Measurements from ENCODE around the gene HRH4. TPM values are rescaled to one million over a fixed set of nuclear protein-coding genes. Genes with fewer than 3 reads are reported as not detected.

Gene HRH4
- total and polyA plus RNA-seq, 10 of the 15 experiments (the other 5 are each of a cell fraction or from before 2014, with no cell fraction given), result not detected

GRCh38 chr18:24494586-24494985, 34.1 kb downstream of the HRH4 start:
- ATAC-seq (no peak), DNase-seq (ENCODE audit: low read depth, low spot score) (no peak), FAIRE-seq (no peak)
- Histone ChIP-seq H3K27ac (ENCODE audit: control insufficient read depth, insufficient read depth) (no peak overlapping the region), H3K4me2 (ENCODE audit: control insufficient read depth, insufficient read depth) (no peak overlapping the region), H3K4me3 (no peak overlapping the region), H3K79me2 (ENCODE audit: control insufficient read depth, insufficient read depth, low read length) (no peaks in the 10 kb centered on the region), H3K36me3 (ENCODE audit: control insufficient read depth in 2 of 2, insufficient read depth in 2 of 2, low read length in 1 of 2) (no peaks in the 10 kb centered on the region), H3K9ac (ENCODE audit: control insufficient read depth, insufficient read depth, low read length) (no peak overlapping the region), H3K27me3 (replicated peaks in 1 of 2; ENCODE audit: control insufficient read depth in 2 of 2, insufficient read depth in 2 of 2, low read length in 1 of 2) (peaks cover 0 to 3% of the 10 kb centered on the region in 2 experiments; a peak in 2 of 4 replicates), H2AFZ (ENCODE audit: control insufficient read depth, low read depth, low read length) (no peak overlapping the region), H3K9me3 (replicated peaks; ENCODE audit: control insufficient read depth, insufficient read depth, low read length) (peaks cover 2% of the 10 kb centered on the region; the same call in 2 of the 3 replicates), H3K4me1 (ENCODE audit: control insufficient read depth, insufficient read depth, low read length) (peaks cover 10% of the 10 kb centered on the region), H4K20me1 (ENCODE audit: control insufficient read depth, insufficient read depth) (no peaks in the 10 kb centered on the region; the same call in 1 of the 2 replicates)
- intact Hi-C loops (cut with micrococcal nuclease; ENCODE audit: unreplicated experiment), result no loop called here
- ChIA-PET SMC1A (ENCODE audit: uncharacterized antibody, unreplicated experiment) (no interaction called here), CTCF (no interaction called here), RAD21 (ENCODE audit: unreplicated experiment) (interaction anchor here (1.0 kb wide), 1 partner anchor 135 kb away, joined by 4 read pairs; no protein-coding TSS in a partner anchor), POLR2A (no interaction called here)
- WGBS (ENCODE audit: insufficient coverage, insufficient replicate concordance, low lambda C conversion rate, missing lambda C conversion rate), result 59% methylated on average over 2 of the region's 2 CpGs
- BruUV-seq (replicated peaks), result no TSS peak
- in situ Hi-C loops (cut with MboI), result no loop called here
- TF ChIP-seq ATF7 (IDR thresholded peaks at IDR 0.05; ENCODE audit: low read depth) (no peak), E2F4 (IDR thresholded peaks at IDR 0.05; ENCODE audit: low read depth, low read length) (no peak), SIX5 (IDR thresholded peaks at IDR 0.05; ENCODE audit: low read depth, low read length, severe bottlenecking) (no peak), ZBTB40 (IDR thresholded peaks at IDR 0.05; ENCODE audit: borderline replicate concordance) (no peak), MYB (IDR thresholded peaks at IDR 0.05; ENCODE audit: borderline replicate concordance, low read depth, low read length) (no peak), POLR2AphosphoS2 (IDR thresholded peaks at IDR 0.05; ENCODE audit: low read depth, low read length) (no peak), RELB (IDR thresholded peaks at IDR 0.05; ENCODE audit: low read depth) (no peak), JUND (IDR thresholded peaks at IDR 0.05; ENCODE audit: low read depth, low read length) (no peak), RUNX3 (IDR thresholded peaks at IDR 0.05; ENCODE audit: low read length) (no peak)
- TF ChIP-seq, protein P1, sequence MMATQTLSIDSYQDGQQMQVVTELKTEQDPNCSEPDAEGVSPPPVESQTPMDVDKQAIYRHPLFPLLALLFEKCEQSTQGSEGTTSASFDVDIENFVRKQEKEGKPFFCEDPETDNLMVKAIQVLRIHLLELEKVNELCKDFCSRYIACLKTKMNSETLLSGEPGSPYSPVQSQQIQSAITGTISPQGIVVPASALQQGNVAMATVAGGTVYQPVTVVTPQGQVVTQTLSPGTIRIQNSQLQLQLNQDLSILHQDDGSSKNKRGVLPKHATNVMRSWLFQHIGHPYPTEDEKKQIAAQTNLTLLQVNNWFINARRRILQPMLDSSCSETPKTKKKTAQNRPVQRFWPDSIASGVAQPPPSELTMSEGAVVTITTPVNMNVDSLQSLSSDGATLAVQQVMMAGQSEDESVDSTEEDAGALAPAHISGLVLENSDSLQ (IDR thresholded peaks at IDR 0.05), result no peak
- TF ChIP-seq, protein P2, sequence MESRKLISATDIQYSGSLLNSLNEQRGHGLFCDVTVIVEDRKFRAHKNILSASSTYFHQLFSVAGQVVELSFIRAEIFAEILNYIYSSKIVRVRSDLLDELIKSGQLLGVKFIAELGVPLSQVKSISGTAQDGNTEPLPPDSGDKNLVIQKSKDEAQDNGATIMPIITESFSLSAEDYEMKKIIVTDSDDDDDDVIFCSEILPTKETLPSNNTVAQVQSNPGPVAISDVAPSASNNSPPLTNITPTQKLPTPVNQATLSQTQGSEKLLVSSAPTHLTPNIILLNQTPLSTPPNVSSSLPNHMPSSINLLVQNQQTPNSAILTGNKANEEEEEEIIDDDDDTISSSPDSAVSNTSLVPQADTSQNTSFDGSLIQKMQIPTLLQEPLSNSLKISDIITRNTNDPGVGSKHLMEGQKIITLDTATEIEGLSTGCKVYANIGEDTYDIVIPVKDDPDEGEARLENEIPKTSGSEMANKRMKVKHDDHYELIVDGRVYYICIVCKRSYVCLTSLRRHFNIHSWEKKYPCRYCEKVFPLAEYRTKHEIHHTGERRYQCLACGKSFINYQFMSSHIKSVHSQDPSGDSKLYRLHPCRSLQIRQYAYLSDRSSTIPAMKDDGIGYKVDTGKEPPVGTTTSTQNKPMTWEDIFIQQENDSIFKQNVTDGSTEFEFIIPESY (IDR thresholded peaks at IDR 0.05), result no peak

Data from GM12878 (cell line).